Ovary (tissue), 9 donors: ENCODE results near the gene PTF1A. TPM values are rescaled to one million over a fixed set of nuclear protein-coding genes. Genes with fewer than 3 reads are reported as not detected.

Experiments
- DNase-seq, 5 donors: peaks; one replicate each; pipeline ENCODE4 v3.0.0-alpha.2; 2019 to 2020
- H3K27ac ChIP-seq, 2 donors: fragments of 200-600 bp; one replicate each; pipeline versions ENCODE4 v1.5.1 to v1.8.0; 2019 to 2022
- H3K27me3 ChIP-seq: fragments of 200-600 bp; one replicate; pipeline ENCODE4 v1.8.0; 2022
- H3K36me3 ChIP-seq: fragments of 200-600 bp; sonication (generic); one replicate; pipeline ENCODE4 v1.5.1; 2019
- H3K4me1 ChIP-seq: one replicate; pipeline ENCODE4 v1.8.1; 2013; ENCODE audit warnings: mild to moderate bottlenecking, moderate library complexity; ENCODE audit not compliant: insufficient read depth
- H3K4me3 ChIP-seq: fragments of 200-600 bp; sonication (generic); one replicate; pipeline ENCODE4 v1.5.1; 2017
- H3K9me3 ChIP-seq, 2 donors: fragments of 200-600 bp in 1 of 2; sonication (generic) in 1 of 2; one replicate each; pipeline versions ENCODE4 v1.5.1 to v1.8.1; 2013 to 2019; ENCODE audit warnings: mild to moderate bottlenecking in 1 of 2, moderate library complexity in 1 of 2
- CTCF ChIP-seq, 3 donors: fragments of 450-650 bp in 2 of 3; fragments of 200-600 bp in 1 of 3; IDR thresholded peaks; one replicate each; pipeline versions ENCODE4 v1.5.1 to v1.8.0; 2016 to 2022; ENCODE audit warnings: antibody characterized with exemption in 3 of 3, mild to moderate bottlenecking in 1 of 3
- EP300 ChIP-seq: sonication (generic); formaldehyde crosslinking; IDR thresholded peaks from one replicate; pipeline ENCODE4 v1.6.1; 2017; ENCODE audit warnings: antibody characterized with exemption
- POLR2A ChIP-seq: fragments of 450-650 bp; IDR thresholded peaks from one replicate; pipeline ENCODE4 v1.6.1; 2017; ENCODE audit warnings: antibody characterized with exemption, mild to moderate bottlenecking, moderate library complexity
- WGBS, 3 donors: extraction: QIAGEN DNeasy Blood & Tissue Kit in 1 of 3; methylation state at CpG; one replicate each; pipeline versions ENCODE4 v1.1.5 to v1.1.7; 2013 to 2017; 5-methylcytosine and 5-hydroxymethylcytosine counted together
- intact Hi-C, 4 donors: fragments of 100-400 bp; cut with DNase I; formaldehyde crosslinking; loops; one replicate each; pipeline versions ENCODE4 v1.11.0 to v1.15.1; 2022 to 2023
- polyA plus RNA-seq, 2 donors: library from polyadenylated mRNA; stranded (reverse); fragments of 200-250 nt in 1 of 2; fragments of 350-450 nt in 1 of 2; fragmentation: Illumina TruSeq in 1 of 2; extraction: RNeasy Lipid Tissue Mini Kit (QIAGEN cat#74804) in 1 of 2; gene quantifications; one replicate each; pipeline ENCODE4 v1.2.3, GENCODE V29; 2013 to 2014
- total RNA-seq, 7 donors: library from RNA; depleted of rRNA in 2 of 7; stranded (reverse); fragments of >200 nt in 2 of 7; fragmentation: NEBNext Ultra II Directional in 3 of 7; extraction: Animal tissue kit (Norgen Biotek cat#: 25700) in 3 of 7; gene quantifications; one replicate each; pipeline versions ENCODE4 v1.1.0 to v1.2.4, GENCODE V29; 2016 to 2023
- donor health status: DM: no; HTN: no; CAD: no; lungs with moderate emphysema.
- donor health status: DM: no; HTN: no; CAD: no.
- donor health status: Bipolar disorder and iron deficiency.
- donor health status: DM: yes; HTN: yes; CAD: no.
- donor health status: DM: no; HTN: no; CAD: no.
- donor health status: DM: yes; HTN: yes; CAD: no.

Gene PTF1A
- total and polyA plus RNA-seq, 9 donors = not detected

DNA sequence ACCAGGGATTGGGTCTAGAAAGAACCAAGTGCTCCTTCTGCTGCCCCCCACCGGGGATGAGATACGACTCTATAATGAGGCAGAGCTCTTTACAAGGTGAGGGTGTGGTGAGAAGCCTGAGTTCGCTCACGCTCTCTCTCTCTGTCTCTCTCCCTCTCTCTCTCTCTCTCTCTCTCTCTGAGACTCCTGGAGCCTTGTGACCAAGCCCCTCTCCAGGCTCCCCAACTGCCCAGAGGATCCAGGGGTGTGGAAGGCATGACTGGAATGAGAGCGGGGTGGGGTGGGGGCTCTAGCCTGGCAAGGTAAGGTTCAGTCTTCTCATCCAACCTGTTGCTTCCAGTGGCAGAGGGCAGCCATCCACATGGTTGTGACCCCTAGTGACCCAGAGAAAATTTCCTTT is 3.1 kb upstream of the PTF1A start:
- H3K9me3 ChIP-seq = no peaks in the 10 kb centered on the region
- no peak for DNase-seq
- no peak overlapping the region for H3K4me3 ChIP-seq
- H3K4me1 ChIP-seq = no peaks in the 10 kb centered on the region
- H3K27ac ChIP-seq = no peak overlapping the region
- no peaks in the 10 kb centered on the region for H3K36me3 ChIP-seq
- 22 to 36% (median 29%) methylated on average over 5 of the region's 5 CpGs for WGBS, 3 donors
- no peaks in the 10 kb centered on the region for H3K27me3 ChIP-seq
- no peak for TF ChIP-seq POLR2A
- TF ChIP-seq EP300 = no peak
- TF ChIP-seq CTCF (IDR thresholded peaks at IDR 0.05) = no peak
- intact Hi-C loops = no loop called here

DNA sequence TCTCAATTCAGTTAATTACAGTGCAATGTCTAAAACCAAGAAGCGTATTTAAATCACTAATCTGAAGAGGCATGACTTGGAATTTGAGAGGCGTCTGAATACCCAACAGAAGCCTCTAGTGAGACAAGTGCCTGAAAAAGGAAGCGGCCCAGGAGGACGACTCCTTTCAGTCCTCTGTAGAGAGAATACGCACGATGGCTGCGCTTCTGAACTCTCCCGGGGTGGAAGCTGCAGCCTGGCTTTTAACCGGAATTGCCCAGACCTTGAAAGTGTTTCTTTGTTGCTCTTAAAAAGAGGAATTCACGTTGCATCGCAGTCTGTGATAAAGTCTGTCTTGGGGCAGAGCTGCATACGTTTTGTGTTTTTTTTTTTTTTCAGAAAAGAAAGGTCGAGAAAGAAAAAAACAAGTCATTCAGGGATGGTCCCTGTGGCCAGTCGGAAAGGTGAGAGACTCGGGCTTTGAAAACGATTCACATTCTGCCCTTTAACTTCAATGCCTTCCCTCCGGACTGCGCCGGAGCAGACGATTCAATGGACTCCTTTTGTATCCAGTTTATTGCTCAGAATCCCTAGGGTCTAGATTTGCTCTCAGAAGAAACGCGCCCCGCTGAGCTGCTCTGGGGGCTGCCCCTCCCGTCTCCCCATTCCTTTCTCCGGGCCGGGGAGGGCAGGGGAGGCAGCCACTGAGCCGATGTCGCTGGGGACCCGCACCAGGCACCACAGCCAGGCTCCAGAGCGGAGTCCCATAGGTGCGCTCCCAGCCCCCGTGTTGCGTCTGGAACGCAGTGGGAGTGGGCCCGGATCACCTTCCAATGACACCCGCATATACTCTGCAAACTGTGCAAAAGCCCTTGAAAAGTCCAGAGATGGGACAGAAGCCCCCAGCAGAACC is 994 bp upstream of the PTF1A start:
- no peak overlapping the region for H3K4me3 ChIP-seq
- no peaks in the 10 kb centered on the region for H3K9me3 ChIP-seq
- intact Hi-C loops = no loop called here
- no peak overlapping the region for H3K27ac ChIP-seq
- H3K27me3 ChIP-seq = no peaks in the 10 kb centered on the region
- 1% methylated on average over 36 of the region's 36 CpGs for WGBS, 3 donors
- peaks cover 2% of the 10 kb centered on the region for H3K4me1 ChIP-seq
- TF ChIP-seq CTCF (IDR thresholded peaks at IDR 0.05) (no peak), EP300 (no peak), POLR2A (no peak)
- DNase-seq = no peak
- H3K36me3 ChIP-seq = no peaks in the 10 kb centered on the region

GRCh38 chr10:23192712-23193434 is 761 bp downstream of the PTF1A start:
- WGBS, 3 donors = 1 to 2% (median 1%) methylated on average over 69 to 100 of the region's 100 CpGs
- H3K27me3 ChIP-seq = no peaks in the 10 kb centered on the region

More at GRCh38 chr10:23192712-23193434, 761 bp downstream of the PTF1A start:
- Histone ChIP-seq H3K4me1 (peaks cover 2% of the 10 kb centered on the region), H3K4me3 (no peak overlapping the region), H3K27ac (no peak overlapping the region), H3K9me3 (no peaks in the 10 kb centered on the region), H3K36me3 (no peaks in the 10 kb centered on the region)
- no peak for DNase-seq
- TF ChIP-seq EP300 (no peak), CTCF (IDR thresholded peaks at IDR 0.05) (no peak), POLR2A (no peak)
- intact Hi-C loops = no loop called here
